K562 (cell line): Measurements from ENCODE around the gene SLC12A9. TPM values are rescaled to one million over a fixed set of nuclear protein-coding genes. Genes with fewer than 3 reads are reported as not detected.

ENCODE experiments used
- ARHGAP35 ChIP-seq: fragments of 450-650 bp; IDR thresholded peaks from 2 replicates; pipeline ENCODE4 v1.6.1; 2018; ENCODE audit not compliant: partially characterized antibody
- ARID1B ChIP-seq: fragments of 450-650 bp; IDR thresholded peaks from 2 replicates; pipeline ENCODE4 v1.6.1; 2016; ENCODE audit warnings: antibody characterized with exemption, mild to moderate bottlenecking, inconsistent platforms
- DPF2 ChIP-seq: fragments of 450-650 bp; IDR thresholded peaks from 2 replicates; pipeline ENCODE4 v1.6.1; 2016
- GATAD2A ChIP-seq: fragments of 450-650 bp; IDR thresholded peaks from 2 replicates; pipeline ENCODE4 v1.6.1; 2017
- MCM7 ChIP-seq, 2 experiments: fragments of 450-650 bp; IDR thresholded peaks; 2 replicates each; pipeline ENCODE4 v1.6.1; 2016 to 2018
- MIER1 ChIP-seq: fragments of 450-650 bp; IDR thresholded peaks from 2 replicates; pipeline ENCODE4 v1.6.1; 2016; ENCODE audit warnings: antibody characterized with exemption, mild to moderate bottlenecking, low read depth
- NCOA4 ChIP-seq: fragments of 450-650 bp; IDR thresholded peaks from 2 replicates; pipeline ENCODE4 v1.6.1; 2018; ENCODE audit warnings: mild to moderate bottlenecking; ENCODE audit not compliant: partially characterized antibody
- NCOA6 ChIP-seq: fragments of 450-650 bp; IDR thresholded peaks from 2 replicates; pipeline ENCODE4 v1.6.1; 2017; ENCODE audit warnings: mild to moderate bottlenecking
- NFATC3 ChIP-seq: fragments of 450-650 bp; IDR thresholded peaks from 2 replicates; pipeline ENCODE4 v1.6.1; 2017; ENCODE audit warnings: mild to moderate bottlenecking
- NFE2 ChIP-seq: IDR thresholded peaks from 2 replicates; pipeline ENCODE4 v1.6.1; 2014; ENCODE audit warnings: antibody characterized with exemption, low read depth
- PCBP1 ChIP-seq: fragments of 200-400 bp; formaldehyde crosslinking; IDR thresholded peaks from 2 replicates; pipeline ENCODE4 v1.6.1; 2018; ENCODE audit warnings: mild to moderate bottlenecking, low read depth, low read length; ENCODE audit not compliant: poor library complexity, severe bottlenecking
- POLR2A ChIP-seq: fragments of 450-650 bp; conservative IDR thresholded peaks from 2 replicates; pipeline ENCODE4 v1.6.1; 2016
- POLR2B ChIP-seq: fragments of 450-650 bp; IDR thresholded peaks from 2 replicates; pipeline ENCODE4 v1.6.1; 2018; ENCODE audit warnings: low read depth; ENCODE audit not compliant: partially characterized antibody
- RBM17 ChIP-seq: fragments of 200-400 bp; formaldehyde crosslinking; IDR thresholded peaks from 2 replicates; pipeline ENCODE4 v1.6.1; 2017; ENCODE audit warnings: low read depth, mild to moderate bottlenecking, low read length, borderline replicate concordance
- SMAD3 ChIP-seq: fragments of 450-650 bp; formaldehyde crosslinking; conservative IDR thresholded peaks from 2 replicates; pipeline ENCODE4 v1.4.0; 2020; ENCODE audit warnings: mild to moderate bottlenecking
- SMARCE1 ChIP-seq: fragments of 450-650 bp; IDR thresholded peaks from 2 replicates; pipeline ENCODE4 v1.7.1; 2016; ENCODE audit warnings: mild to moderate bottlenecking
- SUPT5H ChIP-seq: fragments of 450-650 bp; IDR thresholded peaks from 2 replicates; pipeline ENCODE4 v1.6.1; 2016
- TBP ChIP-seq: optimal IDR thresholded peaks from 2 replicates; pipeline ENCODE3; 2011; ENCODE audit warnings: low read depth, low read length, improper control_type of control experiment
- THRAP3 ChIP-seq: fragments of 450-650 bp; IDR thresholded peaks from 2 replicates; pipeline ENCODE4 v1.6.1; 2016; ENCODE audit warnings: mild to moderate bottlenecking, inconsistent platforms, borderline replicate concordance
- ZNF133 ChIP-seq: fragments of 250-450 bp; sonication (Bioruptor Pico); IDR thresholded peaks from 2 replicates; pipeline ENCODE4 v1.4.0; 2020; ENCODE audit warnings: mild to moderate bottlenecking
- ZNF263 ChIP-seq: sonication (generic); formaldehyde crosslinking; IDR thresholded peaks from 2 replicates; pipeline ENCODE4 v1.8.0; 2022; ENCODE audit warnings: mild to moderate bottlenecking, missing genetic modification reagents, borderline replicate concordance
- polyA plus RNA-seq, 8 experiments: library from polyadenylated mRNA; depleted of rRNA in 4 of 8; stranded (reverse) in 5 of 8; unstranded in 3 of 8; fragments of >200 nt; fragmentation: Nextera tagmentation in 2 of 8; fragmentation: Illumina TruSeq in 1 of 8; extraction: Ambion mirVana in 2 of 8; extraction: Trizol in 1 of 8; gene quantifications; 2 replicates each; pipeline versions ENCODE4 v1.2.1 to v1.2.3, GENCODE V29; 2011 to 2014; ENCODE audit warnings: inconsistent platforms in 1 of 8, missing spikeins in 1 of 8
- total RNA-seq, 7 experiments: library from RNA; depleted of rRNA in 6 of 7; stranded (reverse); fragments of >200 nt in 6 of 7; fragmentation: Illumina TruSeq in 2 of 7; extraction: Trizol in 2 of 7; gene quantifications; 2 replicates each; pipeline versions ENCODE4 v1.2.1 to v1.2.3, GENCODE V29; 2011 to 2021; ENCODE audit warnings: low replicate concordance in 1 of 7
- TF ChIP-seq, protein P1 (sequence below): IDR thresholded peaks from 2 replicates; pipeline ENCODE4 v1.6.1; 2011; ENCODE audit warnings: borderline replicate concordance, low read depth, mild to moderate bottlenecking, moderate library complexity, low read length; ENCODE audit not compliant: insufficient read depth, poor library complexity, severe bottlenecking
- TF ChIP-seq, protein P2 (sequence below): fragments of 450-650 bp; IDR thresholded peaks from 2 replicates; pipeline ENCODE4 v1.6.1; 2016; ENCODE audit warnings: low read depth, mild to moderate bottlenecking, moderate library complexity
- TF ChIP-seq, protein P3 (sequence below): fragments of 450-650 bp; IDR thresholded peaks from 2 replicates; pipeline ENCODE4 v1.6.1; 2017; ENCODE audit warnings: antibody characterized with exemption, mild to moderate bottlenecking

SLC12A9 gene
- total and polyA plus RNA-seq, 9 of the 15 experiments (the other 6 are each of a cell fraction or from before 2014, with no cell fraction given): 0.06 to 20.2 (median 10.7) TPM

DNA sequence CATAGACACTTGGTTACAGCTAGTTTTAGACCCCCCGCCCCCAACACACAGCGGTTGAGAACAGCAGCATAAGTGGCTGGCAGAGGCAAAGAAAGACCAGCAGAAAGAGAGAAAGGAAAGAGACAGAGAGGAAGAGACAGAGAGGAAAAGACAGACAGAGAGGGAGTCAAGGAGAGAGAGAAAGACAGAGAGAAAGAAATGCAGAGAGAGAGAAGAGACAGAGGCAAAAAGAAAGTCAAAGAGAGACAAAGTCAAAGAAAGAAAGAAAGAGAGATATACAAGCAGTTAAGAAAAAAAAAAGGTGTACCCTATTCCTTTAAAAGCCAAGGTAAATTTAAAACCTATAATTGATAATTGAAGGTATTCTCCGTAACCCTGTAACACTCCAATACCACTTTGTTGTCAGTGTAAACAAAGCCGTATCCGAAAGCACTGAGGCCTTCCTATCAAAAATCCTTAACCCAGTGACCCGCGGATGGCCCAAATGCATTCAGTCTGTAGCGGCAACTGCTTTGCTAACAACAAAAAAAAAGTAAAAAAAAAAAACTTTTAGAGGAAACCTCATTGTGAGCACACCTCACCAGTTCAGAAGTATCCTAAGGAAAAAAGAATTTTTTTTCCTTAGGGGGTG lies 11.9 kb upstream of the SLC12A9 start (continued):
- no peak for TF ChIP-seq NFE2
- TF ChIP-seq NCOA4: peak; percentile 72
- TF ChIP-seq RBM17: no peak
- TF ChIP-seq, protein P1, sequence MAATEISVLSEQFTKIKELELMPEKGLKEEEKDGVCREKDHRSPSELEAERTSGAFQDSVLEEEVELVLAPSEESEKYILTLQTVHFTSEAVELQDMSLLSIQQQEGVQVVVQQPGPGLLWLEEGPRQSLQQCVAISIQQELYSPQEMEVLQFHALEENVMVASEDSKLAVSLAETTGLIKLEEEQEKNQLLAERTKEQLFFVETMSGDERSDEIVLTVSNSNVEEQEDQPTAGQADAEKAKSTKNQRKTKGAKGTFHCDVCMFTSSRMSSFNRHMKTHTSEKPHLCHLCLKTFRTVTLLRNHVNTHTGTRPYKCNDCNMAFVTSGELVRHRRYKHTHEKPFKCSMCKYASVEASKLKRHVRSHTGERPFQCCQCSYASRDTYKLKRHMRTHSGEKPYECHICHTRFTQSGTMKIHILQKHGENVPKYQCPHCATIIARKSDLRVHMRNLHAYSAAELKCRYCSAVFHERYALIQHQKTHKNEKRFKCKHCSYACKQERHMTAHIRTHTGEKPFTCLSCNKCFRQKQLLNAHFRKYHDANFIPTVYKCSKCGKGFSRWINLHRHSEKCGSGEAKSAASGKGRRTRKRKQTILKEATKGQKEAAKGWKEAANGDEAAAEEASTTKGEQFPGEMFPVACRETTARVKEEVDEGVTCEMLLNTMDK: no peak
- TF ChIP-seq MCM7 (IDR thresholded peaks at IDR 0.05): peak in 1 of 2 experiments; percentile 81; a peak in 2 of 4 replicates
- TF ChIP-seq SMAD3 (CRISPR knock-in tag): no peak
- TF ChIP-seq, protein P2, sequence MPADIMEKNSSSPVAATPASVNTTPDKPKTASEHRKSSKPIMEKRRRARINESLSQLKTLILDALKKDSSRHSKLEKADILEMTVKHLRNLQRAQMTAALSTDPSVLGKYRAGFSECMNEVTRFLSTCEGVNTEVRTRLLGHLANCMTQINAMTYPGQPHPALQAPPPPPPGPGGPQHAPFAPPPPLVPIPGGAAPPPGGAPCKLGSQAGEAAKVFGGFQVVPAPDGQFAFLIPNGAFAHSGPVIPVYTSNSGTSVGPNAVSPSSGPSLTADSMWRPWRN: 0 out of 2 replicates have a peak, but pooled peaks have one; percentile 44
- peak; percentile 89; the same call in 1 of the 2 replicates for TF ChIP-seq THRAP3
- no peak for TF ChIP-seq ZNF133 (CRISPR knock-in tag)
- no peak for TF ChIP-seq NCOA6
- TF ChIP-seq, protein P3, sequence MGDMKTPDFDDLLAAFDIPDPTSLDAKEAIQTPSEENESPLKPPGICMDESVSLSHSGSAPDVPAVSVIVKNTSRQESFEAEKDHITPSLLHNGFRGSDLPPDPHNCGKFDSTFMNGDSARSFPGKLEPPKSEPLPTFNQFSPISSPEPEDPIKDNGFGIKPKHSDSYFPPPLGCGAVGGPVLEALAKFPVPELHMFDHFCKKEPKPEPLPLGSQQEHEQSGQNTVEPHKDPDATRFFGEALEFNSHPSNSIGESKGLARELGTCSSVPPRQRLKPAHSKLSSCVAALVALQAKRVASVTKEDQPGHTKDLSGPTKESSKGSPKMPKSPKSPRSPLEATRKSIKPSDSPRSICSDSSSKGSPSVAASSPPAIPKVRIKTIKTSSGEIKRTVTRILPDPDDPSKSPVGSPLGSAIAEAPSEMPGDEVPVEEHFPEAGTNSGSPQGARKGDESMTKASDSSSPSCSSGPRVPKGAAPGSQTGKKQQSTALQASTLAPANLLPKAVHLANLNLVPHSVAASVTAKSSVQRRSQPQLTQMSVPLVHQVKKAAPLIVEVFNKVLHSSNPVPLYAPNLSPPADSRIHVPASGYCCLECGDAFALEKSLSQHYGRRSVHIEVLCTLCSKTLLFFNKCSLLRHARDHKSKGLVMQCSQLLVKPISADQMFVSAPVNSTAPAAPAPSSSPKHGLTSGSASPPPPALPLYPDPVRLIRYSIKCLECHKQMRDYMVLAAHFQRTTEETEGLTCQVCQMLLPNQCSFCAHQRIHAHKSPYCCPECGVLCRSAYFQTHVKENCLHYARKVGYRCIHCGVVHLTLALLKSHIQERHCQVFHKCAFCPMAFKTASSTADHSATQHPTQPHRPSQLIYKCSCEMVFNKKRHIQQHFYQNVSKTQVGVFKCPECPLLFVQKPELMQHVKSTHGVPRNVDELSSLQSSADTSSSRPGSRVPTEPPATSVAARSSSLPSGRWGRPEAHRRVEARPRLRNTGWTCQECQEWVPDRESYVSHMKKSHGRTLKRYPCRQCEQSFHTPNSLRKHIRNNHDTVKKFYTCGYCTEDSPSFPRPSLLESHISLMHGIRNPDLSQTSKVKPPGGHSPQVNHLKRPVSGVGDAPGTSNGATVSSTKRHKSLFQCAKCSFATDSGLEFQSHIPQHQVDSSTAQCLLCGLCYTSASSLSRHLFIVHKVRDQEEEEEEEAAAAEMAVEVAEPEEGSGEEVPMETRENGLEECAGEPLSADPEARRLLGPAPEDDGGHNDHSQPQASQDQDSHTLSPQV: peak; percentile 34; the same call in 1 of the 2 replicates
- no peak for TF ChIP-seq GATAD2A
- TF ChIP-seq POLR2A: peak; percentile 56; the same call in 1 of the 2 replicates
- TF ChIP-seq SMARCE1: peak; percentile 74
- TF ChIP-seq POLR2B: peak; percentile 49
- TF ChIP-seq DPF2: peak; percentile 68
- TF ChIP-seq ARID1B: peak; percentile 53
- peak; percentile 79 for TF ChIP-seq ARHGAP35
- no peak for TF ChIP-seq PCBP1
- no peak for TF ChIP-seq TBP
- TF ChIP-seq SUPT5H: peak; percentile 57
- 0 out of 2 replicates have a peak, but pooled peaks have one; percentile 68 for TF ChIP-seq NFATC3
- no peak for TF ChIP-seq ZNF263 (CRISPR knock-in tag)
- TF ChIP-seq MIER1: peak; percentile 74; the same call in 1 of the 2 replicates
